Measurements from ENCODE around the gene KDM4B.

- TF ChIP-seq HDGF (IDR thresholded peaks at IDR 0.05; ENCODE audit: borderline replicate concordance) = no peak
- TF ChIP-seq, protein P1, sequence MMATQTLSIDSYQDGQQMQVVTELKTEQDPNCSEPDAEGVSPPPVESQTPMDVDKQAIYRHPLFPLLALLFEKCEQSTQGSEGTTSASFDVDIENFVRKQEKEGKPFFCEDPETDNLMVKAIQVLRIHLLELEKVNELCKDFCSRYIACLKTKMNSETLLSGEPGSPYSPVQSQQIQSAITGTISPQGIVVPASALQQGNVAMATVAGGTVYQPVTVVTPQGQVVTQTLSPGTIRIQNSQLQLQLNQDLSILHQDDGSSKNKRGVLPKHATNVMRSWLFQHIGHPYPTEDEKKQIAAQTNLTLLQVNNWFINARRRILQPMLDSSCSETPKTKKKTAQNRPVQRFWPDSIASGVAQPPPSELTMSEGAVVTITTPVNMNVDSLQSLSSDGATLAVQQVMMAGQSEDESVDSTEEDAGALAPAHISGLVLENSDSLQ (IDR thresholded peaks at IDR 0.05) = no peak
- no peak for TF ChIP-seq LEF1 (IDR thresholded peaks at IDR 0.05; ENCODE audit: borderline replicate concordance)
- TF ChIP-seq BHLHE40 (IDR thresholded peaks at IDR 0.05; ENCODE audit: borderline replicate concordance) = no peak
- no peak for TF ChIP-seq ELF4 (IDR thresholded peaks at IDR 0.05)
- no peak for TF ChIP-seq FOXA1 (IDR thresholded peaks at IDR 0.05)
- no peak for TF ChIP-seq ARNT (IDR thresholded peaks at IDR 0.05)
- no peak for TF ChIP-seq SUZ12 (IDR thresholded peaks at IDR 0.05)
- TF ChIP-seq FOXK2 (IDR thresholded peaks at IDR 0.05) = no peak
- TF ChIP-seq NFRKB (IDR thresholded peaks at IDR 0.05) = no peak
- TF ChIP-seq TARDBP (IDR thresholded peaks at IDR 0.05) = no peak
- no peak for TF ChIP-seq SP1 (IDR thresholded peaks at IDR 0.05)
- TF ChIP-seq FOXM1 (IDR thresholded peaks at IDR 0.05; ENCODE audit: borderline replicate concordance) = no peak
Measured at GRCh38 chr19:5072115-5072514, 103.2 kb downstream of the KDM4B start.
